ENCODE data around the gene FCGBP. TPM values are rescaled to one million over a fixed set of nuclear protein-coding genes. Genes with fewer than 3 reads are reported as not detected.

The FCGBP gene
- total and polyA plus RNA-seq, 7 donors = 0.45 to 8.7 (median 7.1) TPM

DNA sequence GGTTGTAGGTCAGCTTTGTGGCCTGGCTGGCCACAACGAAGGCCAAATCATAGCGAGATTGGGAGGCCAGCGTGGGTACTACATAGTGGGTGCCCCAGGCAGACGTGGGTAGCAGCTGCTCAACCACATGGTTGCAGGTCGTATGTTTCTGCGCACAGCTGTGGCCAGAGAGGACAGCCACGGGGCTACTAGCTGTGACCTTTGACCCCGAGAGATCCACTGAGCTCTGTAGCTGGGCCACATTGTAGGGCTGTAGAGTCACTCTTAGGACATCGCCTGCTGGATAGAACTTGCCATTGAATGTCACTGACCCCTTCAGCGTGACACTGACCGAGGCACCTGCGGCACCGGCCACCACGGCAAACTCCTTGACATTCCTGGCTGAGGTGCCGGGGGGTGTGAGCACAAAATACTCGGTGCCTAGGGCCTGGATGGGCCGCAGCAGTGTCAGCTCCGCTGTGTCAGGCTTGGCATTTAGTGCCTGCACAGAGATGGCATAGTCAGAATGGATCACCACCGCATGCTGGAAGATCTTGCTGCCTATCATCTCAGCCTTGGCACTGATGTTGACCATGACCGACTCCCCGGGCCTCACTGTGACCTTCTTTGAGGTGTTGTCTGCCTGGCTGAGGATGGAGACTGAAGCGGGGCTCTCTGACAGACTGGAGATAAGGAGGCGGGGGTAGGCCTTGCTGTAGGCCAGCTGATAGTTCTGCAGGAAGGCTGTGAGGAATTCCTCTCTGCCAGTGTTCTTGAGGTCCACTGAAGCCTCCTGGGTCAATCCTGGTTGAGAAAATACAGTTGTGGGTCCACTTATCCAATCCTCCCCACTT, 6.7 kb downstream of the FCGBP start:
- H3K4me3 ChIP-seq = no peak overlapping the region
- DNase-seq (no peak), ATAC-seq (no peak)
- H3K9me3 ChIP-seq = peaks cover 2% of the 10 kb centered on the region
- no peak overlapping the region for H3K27ac ChIP-seq
- 88% methylated on average over 23 of the region's 23 CpGs for WGBS, 3 donors
- intact Hi-C loops (cut with DNase I) = no loop called here
- no peaks in the 10 kb centered on the region for H3K36me3 ChIP-seq (ENCODE audit: insufficient read depth in 1 of 2, low read depth in 1 of 2)
- TF ChIP-seq, protein P1, sequence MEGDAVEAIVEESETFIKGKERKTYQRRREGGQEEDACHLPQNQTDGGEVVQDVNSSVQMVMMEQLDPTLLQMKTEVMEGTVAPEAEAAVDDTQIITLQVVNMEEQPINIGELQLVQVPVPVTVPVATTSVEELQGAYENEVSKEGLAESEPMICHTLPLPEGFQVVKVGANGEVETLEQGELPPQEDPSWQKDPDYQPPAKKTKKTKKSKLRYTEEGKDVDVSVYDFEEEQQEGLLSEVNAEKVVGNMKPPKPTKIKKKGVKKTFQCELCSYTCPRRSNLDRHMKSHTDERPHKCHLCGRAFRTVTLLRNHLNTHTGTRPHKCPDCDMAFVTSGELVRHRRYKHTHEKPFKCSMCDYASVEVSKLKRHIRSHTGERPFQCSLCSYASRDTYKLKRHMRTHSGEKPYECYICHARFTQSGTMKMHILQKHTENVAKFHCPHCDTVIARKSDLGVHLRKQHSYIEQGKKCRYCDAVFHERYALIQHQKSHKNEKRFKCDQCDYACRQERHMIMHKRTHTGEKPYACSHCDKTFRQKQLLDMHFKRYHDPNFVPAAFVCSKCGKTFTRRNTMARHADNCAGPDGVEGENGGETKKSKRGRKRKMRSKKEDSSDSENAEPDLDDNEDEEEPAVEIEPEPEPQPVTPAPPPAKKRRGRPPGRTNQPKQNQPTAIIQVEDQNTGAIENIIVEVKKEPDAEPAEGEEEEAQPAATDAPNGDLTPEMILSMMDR (IDR thresholded peaks at IDR 0.05) = no peak
- H3K4me1 ChIP-seq = no peaks in the 10 kb centered on the region
- H3K27me3 ChIP-seq (ENCODE audit: insufficient read depth in 3 of 3, low read length in 2 of 3) = no peaks in the 10 kb centered on the region

DNA sequence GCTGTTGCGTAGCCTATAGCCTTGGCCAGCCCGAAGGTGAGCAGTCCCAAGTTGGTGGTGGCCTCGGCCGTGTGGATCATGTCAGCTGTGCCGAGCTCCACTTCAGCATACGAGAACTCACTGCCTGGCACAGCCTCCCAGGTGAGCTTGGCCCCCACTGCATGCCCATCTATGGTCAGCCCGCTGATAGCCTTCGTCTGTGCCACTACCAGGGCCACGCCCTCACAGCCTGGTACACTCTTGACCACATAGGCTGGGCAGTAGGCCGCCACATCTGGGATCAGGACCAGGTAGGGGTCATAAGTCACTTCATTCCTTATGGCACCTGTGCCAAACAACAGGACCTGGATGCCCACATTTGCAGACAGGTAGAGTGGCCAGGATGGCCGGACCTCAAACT, 7.4 kb downstream of the FCGBP start:
- intact Hi-C loops (cut with DNase I) = no loop called here
- no peaks in the 10 kb centered on the region for H3K27me3 ChIP-seq (ENCODE audit: insufficient read depth in 3 of 3, low read length in 2 of 3)
- TF ChIP-seq, protein P1 (IDR thresholded peaks at IDR 0.05) = no peak

GRCh38 chr19:39926170-39926760, 8.2 kb downstream of the FCGBP start:
- Histone ChIP-seq H3K9me3 (peaks cover 2% of the 10 kb centered on the region), H3K4me1 (no peaks in the 10 kb centered on the region), H3K27me3 (ENCODE audit: insufficient read depth in 3 of 3, low read length in 2 of 3) (no peaks in the 10 kb centered on the region), H3K4me3 (no peak overlapping the region), H3K36me3 (ENCODE audit: insufficient read depth in 1 of 2, low read depth in 1 of 2) (no peaks in the 10 kb centered on the region), H3K27ac (no peak overlapping the region)
- no peak for DNase-seq
- TF ChIP-seq, protein P1 (IDR thresholded peaks at IDR 0.05) = no peak
- ATAC-seq = no peak
- intact Hi-C loops (cut with DNase I) = no loop called here
- WGBS, 3 donors = 88 to 90% (median 88%) methylated on average over 8 of the region's 8 CpGs

More for the DNA sequence above, 7.4 kb downstream of the FCGBP start:
- no peak for DNase-seq
- Histone ChIP-seq H3K27ac (no peak overlapping the region), H3K36me3 (ENCODE audit: insufficient read depth in 1 of 2, low read depth in 1 of 2) (no peaks in the 10 kb centered on the region), H3K9me3 (peaks cover 2% of the 10 kb centered on the region), H3K4me1 (no peaks in the 10 kb centered on the region), H3K4me3 (no peak overlapping the region)
- 88 to 90% (median 89%) methylated on average over 11 of the region's 11 CpGs for WGBS, 3 donors
- ATAC-seq = no peak

DNA sequence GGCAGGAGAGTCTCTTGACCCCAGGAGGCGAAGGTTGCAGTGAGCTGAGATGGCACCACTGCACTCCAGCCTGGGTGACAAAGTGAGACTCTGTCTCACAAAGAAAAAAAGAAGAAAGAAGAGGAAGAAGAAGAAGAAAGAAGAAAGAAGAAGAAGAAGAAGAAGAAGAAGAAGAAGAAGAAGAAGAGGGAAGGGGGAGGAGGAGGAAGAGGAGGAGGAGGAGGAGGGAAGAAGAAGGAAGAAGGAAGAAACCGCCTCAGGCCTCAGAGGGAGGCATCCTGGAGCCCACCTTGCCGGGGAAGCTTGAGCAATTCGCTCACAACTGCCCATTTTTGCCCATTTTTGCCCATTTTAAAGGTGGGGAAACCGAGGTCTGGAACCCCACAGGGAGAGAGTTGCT, 9.5 kb downstream of the FCGBP start:
- Histone ChIP-seq H3K9me3 (peaks cover 2% of the 10 kb centered on the region), H3K27me3 (ENCODE audit: insufficient read depth in 3 of 3, low read length in 2 of 3) (no peaks in the 10 kb centered on the region), H3K36me3 (ENCODE audit: insufficient read depth in 1 of 2, low read depth in 1 of 2) (no peaks in the 10 kb centered on the region), H3K4me1 (no peaks in the 10 kb centered on the region), H3K27ac (no peak overlapping the region), H3K4me3 (no peak overlapping the region)
- intact Hi-C loops (cut with DNase I) = no loop called here
- TF ChIP-seq, protein P1 (IDR thresholded peaks at IDR 0.05) = no peak
- WGBS, 3 donors = 72 to 75% (median 74%) methylated on average over 5 of the region's 5 CpGs
- DNase-seq = no peak
- ATAC-seq = no peak

All from psoas muscle (tissue), 8 donors.